ENCODE results near the gene NEK7. TPM values are rescaled to one million over a fixed set of nuclear protein-coding genes. Genes with fewer than 3 reads are reported as not detected.

Gene NEK7
- total RNA-seq, 1 experiment from 2014 or later: 49.2 TPM

DNA sequence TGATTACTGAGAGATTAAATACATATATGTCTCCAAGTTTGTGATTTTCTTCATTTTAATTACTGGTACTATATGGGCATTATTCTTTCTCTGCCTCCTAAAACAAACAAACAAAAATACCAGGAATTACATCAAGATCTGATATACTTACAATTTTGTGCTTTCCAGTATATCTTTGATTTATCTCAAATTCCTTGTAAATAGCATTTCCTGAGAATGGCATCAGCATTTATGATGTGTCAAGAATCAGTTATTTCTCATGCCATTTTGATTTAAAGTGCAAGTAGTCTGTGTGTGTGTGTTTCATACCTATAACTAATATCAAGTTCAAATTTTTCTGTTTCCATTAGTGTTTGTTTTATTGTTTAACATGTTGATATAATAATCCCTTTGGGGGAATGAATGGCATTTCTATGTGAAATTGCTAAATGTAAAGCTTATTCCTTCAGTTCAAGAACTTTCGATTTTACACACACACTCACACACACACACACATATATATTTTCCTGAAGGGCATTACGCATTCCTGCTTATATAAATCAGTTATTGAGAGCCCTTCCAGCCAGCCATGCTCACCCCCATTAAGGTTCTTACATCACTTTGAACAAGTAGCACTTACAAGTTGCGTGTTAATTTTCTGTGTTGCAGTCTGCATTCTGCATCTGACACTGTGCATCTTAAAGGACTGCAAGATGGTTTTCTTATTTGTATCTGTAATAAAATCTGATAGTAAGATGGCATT, 102.7 kb downstream of the NEK7 start:
- DNase-seq (ENCODE audit: low read depth, low spot score): no peak
- in situ Hi-C loops (cut with HindIII; ENCODE audit: low pct_unique_long_range_greater_than_20kb, low sequenced_read_pairs): no loop called here

GRCh38 chr1:198261886-198262285, 105.1 kb downstream of the NEK7 start:
- DNase-seq (ENCODE audit: low read depth, low spot score): no peak
- in situ Hi-C loops (cut with HindIII; ENCODE audit: low pct_unique_long_range_greater_than_20kb, low sequenced_read_pairs): no loop called here

GRCh38 chr1:198263186-198263585, 106.4 kb downstream of the NEK7 start:
- in situ Hi-C loops (cut with HindIII; ENCODE audit: low pct_unique_long_range_greater_than_20kb, low sequenced_read_pairs): no loop called here
- DNase-seq (ENCODE audit: low read depth, low spot score): no peak

DNA sequence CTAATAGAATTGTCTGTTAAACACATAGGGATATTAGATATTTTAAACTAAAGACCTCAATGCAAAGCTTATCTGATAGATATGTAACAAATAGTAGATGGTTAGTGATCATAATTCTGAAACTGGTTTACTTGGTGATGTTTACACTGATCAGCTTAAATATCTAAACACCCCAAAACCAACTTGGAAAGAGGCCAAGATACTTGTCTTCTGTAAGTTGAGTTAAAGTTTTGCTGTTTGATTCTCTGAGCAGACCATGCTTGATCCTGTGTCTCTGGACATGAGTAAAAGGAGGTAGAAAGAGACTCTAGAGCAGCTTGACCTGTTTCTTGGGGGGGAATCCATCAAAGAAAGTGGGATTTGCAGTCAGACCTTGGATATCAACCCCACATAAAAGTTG, 107.5 kb downstream of the NEK7 start:
- DNase-seq (ENCODE audit: low read depth, low spot score): no peak
- in situ Hi-C loops (cut with HindIII; ENCODE audit: low pct_unique_long_range_greater_than_20kb, low sequenced_read_pairs): no loop called here

GRCh38 chr1:198265073-198265661, 108.4 kb downstream of the NEK7 start:
- peak; percentile 19 for DNase-seq (ENCODE audit: low read depth, low spot score)
- in situ Hi-C loops (cut with HindIII; ENCODE audit: low pct_unique_long_range_greater_than_20kb, low sequenced_read_pairs): no loop called here

- no peak for DNase-seq (ENCODE audit: low read depth, low spot score)
- in situ Hi-C loops (cut with HindIII; ENCODE audit: low pct_unique_long_range_greater_than_20kb, low sequenced_read_pairs): no loop called here
Observed at GRCh38 chr1:198267056-198267455, 110.3 kb downstream of the NEK7 start.

- in situ Hi-C loops (cut with HindIII; ENCODE audit: low pct_unique_long_range_greater_than_20kb, low sequenced_read_pairs): no loop called here
- no peak for DNase-seq (ENCODE audit: low read depth, low spot score)
Observed at GRCh38 chr1:198267921-198268320, 111.1 kb downstream of the NEK7 start.

GRCh38 chr1:198268784-198269645, 112.2 kb downstream of the NEK7 start:
- no peak for DNase-seq (ENCODE audit: low read depth, low spot score)
- in situ Hi-C loops (cut with HindIII; ENCODE audit: low pct_unique_long_range_greater_than_20kb, low sequenced_read_pairs): no loop called here

DNA sequence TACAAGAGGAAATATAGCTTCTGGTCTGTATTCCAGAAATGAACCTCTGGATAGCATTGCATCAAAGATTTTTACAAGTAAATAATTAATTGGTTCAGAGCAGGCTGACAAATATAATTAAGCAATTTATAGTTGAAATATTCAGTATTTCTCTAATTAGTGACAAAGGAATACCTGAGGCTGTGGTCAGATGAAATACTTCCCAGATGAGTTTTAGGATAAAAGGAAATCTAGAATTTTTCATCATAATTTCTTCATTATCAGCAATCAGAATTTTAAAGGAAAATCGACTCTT, 112.8 kb downstream of the NEK7 start:
- DNase-seq (ENCODE audit: low read depth, low spot score): no peak
- in situ Hi-C loops (cut with HindIII; ENCODE audit: low pct_unique_long_range_greater_than_20kb, low sequenced_read_pairs): no loop called here

- in situ Hi-C loops (cut with HindIII; ENCODE audit: low pct_unique_long_range_greater_than_20kb, low sequenced_read_pairs): no loop called here
- no peak for DNase-seq (ENCODE audit: low read depth, low spot score)
Observed at GRCh38 chr1:198270273-198270828, 113.6 kb downstream of the NEK7 start.

GRCh38 chr1:198271467-198271866, 114.7 kb downstream of the NEK7 start:
- in situ Hi-C loops (cut with HindIII; ENCODE audit: low pct_unique_long_range_greater_than_20kb, low sequenced_read_pairs): no loop called here
- no peak for DNase-seq (ENCODE audit: low read depth, low spot score)

GRCh38 chr1:198272492-198272891, 115.7 kb downstream of the NEK7 start:
- in situ Hi-C loops (cut with HindIII; ENCODE audit: low pct_unique_long_range_greater_than_20kb, low sequenced_read_pairs): no loop called here

DNA sequence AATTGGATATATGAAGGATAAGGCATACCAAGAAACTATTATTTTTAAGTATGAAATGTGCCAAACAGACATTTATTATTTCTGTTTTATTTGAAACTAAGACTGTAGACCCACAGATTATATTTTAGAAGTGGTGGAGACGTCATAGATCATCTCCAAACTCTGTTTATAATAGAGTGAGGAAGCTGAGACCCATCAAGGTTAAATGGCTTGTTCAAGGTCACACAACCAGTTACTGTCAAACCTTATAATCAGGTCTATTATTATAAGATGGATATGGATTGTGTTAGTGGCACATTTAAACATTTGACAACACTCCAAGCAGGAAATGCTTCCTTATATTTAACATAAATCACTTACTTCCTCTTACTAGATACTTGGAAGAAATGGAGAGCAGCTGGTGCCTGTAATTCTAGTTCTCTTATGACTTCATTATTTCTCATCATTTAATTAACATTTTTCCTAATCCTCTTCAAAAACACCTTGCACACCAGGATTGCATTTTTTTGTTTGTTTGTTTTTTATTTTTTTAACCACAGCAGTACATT, 117.0 kb downstream of the NEK7 start:
- DNase-seq (ENCODE audit: low read depth, low spot score): no peak
- in situ Hi-C loops (cut with HindIII; ENCODE audit: low pct_unique_long_range_greater_than_20kb, low sequenced_read_pairs): no loop called here

More at GRCh38 chr1:198272492-198272891, 115.7 kb downstream of the NEK7 start:
- no peak for DNase-seq (ENCODE audit: low read depth, low spot score)

DNA sequence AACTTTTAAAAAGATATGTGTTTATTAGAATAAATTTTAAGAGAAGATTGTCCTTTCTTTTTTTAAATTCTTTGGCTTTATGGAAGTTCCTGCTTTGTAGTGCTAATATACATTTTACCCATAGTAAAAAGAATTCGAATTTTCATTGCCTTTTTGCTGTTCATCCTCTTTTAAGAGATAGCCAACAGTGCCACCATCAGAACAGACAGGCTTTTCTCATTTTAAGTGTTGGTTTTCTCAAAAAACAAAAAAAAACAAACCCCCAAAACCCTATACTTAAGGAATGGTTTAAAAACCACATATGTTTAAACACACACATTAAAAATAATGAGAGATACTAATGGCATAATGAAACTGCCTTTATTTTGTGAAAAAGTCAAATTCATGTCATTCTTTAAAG, 118.8 kb downstream of the NEK7 start:
- in situ Hi-C loops (cut with HindIII; ENCODE audit: low pct_unique_long_range_greater_than_20kb, low sequenced_read_pairs): no loop called here

DNA sequence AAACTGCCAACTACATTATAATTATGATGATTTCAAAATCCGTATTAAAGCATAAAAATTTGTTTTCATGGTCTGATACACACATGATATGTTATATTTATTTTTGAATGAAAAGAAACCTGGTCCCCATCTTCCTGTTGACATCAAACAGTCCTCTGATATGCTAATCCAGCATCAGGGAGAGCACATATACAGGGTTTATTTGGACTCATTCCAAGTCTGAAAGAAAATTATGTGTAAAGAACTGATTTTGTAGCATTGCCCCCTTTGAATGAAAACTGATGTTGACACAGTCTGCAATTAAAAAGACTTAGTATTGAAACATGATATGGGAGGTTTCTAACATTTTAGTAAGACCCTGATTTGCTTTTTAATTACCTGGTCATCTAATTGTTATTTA, 119.4 kb downstream of the NEK7 start:
- in situ Hi-C loops (cut with HindIII; ENCODE audit: low pct_unique_long_range_greater_than_20kb, low sequenced_read_pairs): no loop called here
- DNase-seq (ENCODE audit: low read depth, low spot score): no peak

More for the DNA sequence above, 118.8 kb downstream of the NEK7 start:
- no peak for DNase-seq (ENCODE audit: low read depth, low spot score)

- no peak for DNase-seq (ENCODE audit: low read depth, low spot score)
- in situ Hi-C loops (cut with HindIII; ENCODE audit: low pct_unique_long_range_greater_than_20kb, low sequenced_read_pairs): no loop called here
Observed at GRCh38 chr1:198278943-198279342, 122.1 kb downstream of the NEK7 start.

DNA sequence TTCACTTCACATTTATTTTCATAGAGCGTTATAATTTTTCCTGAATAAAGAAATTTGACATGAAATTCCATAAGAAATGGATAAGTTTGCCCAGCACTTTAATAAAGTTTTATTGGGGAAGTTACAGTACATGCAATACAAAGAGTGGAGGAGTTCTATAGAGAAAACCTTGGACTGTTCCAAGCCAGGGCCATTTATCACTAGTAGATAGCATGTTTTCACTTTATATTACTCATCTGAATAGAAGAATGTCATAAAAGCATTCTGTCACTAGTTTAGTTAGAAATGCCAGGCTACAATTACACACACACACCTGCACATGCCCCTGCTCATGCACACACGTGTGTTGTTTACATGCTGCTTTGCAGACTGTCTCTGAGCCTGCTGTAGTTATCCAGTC, 123.3 kb downstream of the NEK7 start:
- DNase-seq (ENCODE audit: low read depth, low spot score): no peak
- in situ Hi-C loops (cut with HindIII; ENCODE audit: low pct_unique_long_range_greater_than_20kb, low sequenced_read_pairs): no loop called here

GRCh38 chr1:198281911-198282310, 125.1 kb downstream of the NEK7 start:
- in situ Hi-C loops (cut with HindIII; ENCODE audit: low pct_unique_long_range_greater_than_20kb, low sequenced_read_pairs): no loop called here
- DNase-seq (ENCODE audit: low read depth, low spot score): no peak
